Measurements from ENCODE around the gene PHOSPHO2. TPM values are rescaled to one million over a fixed set of nuclear protein-coding genes. Genes with fewer than 3 reads are reported as not detected.
"Not testable (repeated sequence)": the region's sequence is repeated elsewhere in the genome, so short reads cannot be mapped to it uniquely, and the experiment has no call there.

Gene PHOSPHO2
- total RNA-seq, 4 donors from 2014 or later = 1.9 to 4.6 (median 3.3) TPM

GRCh38 chr2:169692718-169693117, 1.6 kb upstream of the PHOSPHO2 start:
- H3K27me3 ChIP-seq = no peaks in the 10 kb centered on the region
- no peaks in the 10 kb centered on the region for H3K36me3 ChIP-seq
- H3K9me3 ChIP-seq = no peaks in the 10 kb centered on the region
- intact Hi-C loops (cut with DNase I) = no loop called here
- no peak for DNase-seq
- H3K4me1 ChIP-seq = peaks cover 4 to 23% (median 4%) of the 10 kb centered on the region in 3 donors
- H3K27ac ChIP-seq = no peak overlapping the region
- 57 to 59% methylated on average over 3 of the region's 3 CpGs for WGBS, 2 donors
- no peak overlapping the region for H3K4me3 ChIP-seq
- TF ChIP-seq POLR2A (IDR thresholded peaks at IDR 0.05) (no peak), CTCF (IDR thresholded peaks at IDR 0.05) (no peak)

- H3K27ac ChIP-seq = peak overlapping the region in 1 of 4 donors; percentile 88
- H3K36me3 ChIP-seq = peaks cover 0 to 2% (median 0%) of the 10 kb centered on the region in 3 donors
- H3K4me3 ChIP-seq = no peak overlapping the region
- TF ChIP-seq CTCF (IDR thresholded peaks at IDR 0.05) (no peak), POLR2A (IDR thresholded peaks at IDR 0.05) (no peak)
- peaks cover 4 to 23% (median 4%) of the 10 kb centered on the region in 3 donors for H3K4me1 ChIP-seq
- H3K9me3 ChIP-seq = no peaks in the 10 kb centered on the region
- intact Hi-C loops (cut with DNase I) = no loop called here
- 6 to 15% methylated on average over 4 of the region's 4 CpGs for WGBS, 2 donors
- no peak for DNase-seq
- no peaks in the 10 kb centered on the region for H3K27me3 ChIP-seq
Measured at GRCh38 chr2:169693360-169693759, 909 bp upstream of the PHOSPHO2 start.

- Histone ChIP-seq H3K4me1 (peaks cover 4 to 23% (median 4%) of the 10 kb centered on the region in 3 donors), H3K9me3 (no peaks in the 10 kb centered on the region), H3K27me3 (no peaks in the 10 kb centered on the region), H3K27ac (peak overlapping the region; percentile 86 to 90 (median 87)), H3K4me3 (peak overlapping the region; percentile 67 to 87 (median 72)), H3K36me3 (peaks cover 0 to 11% (median 0%) of the 10 kb centered on the region in 3 donors)
- intact Hi-C loops (cut with DNase I) = no loop called here
- no peak for TF ChIP-seq CTCF (IDR thresholded peaks at IDR 0.05)
- no peak for TF ChIP-seq POLR2A (IDR thresholded peaks at IDR 0.05)
- no peak for DNase-seq
- 22 to 36% methylated on average over 8 of the region's 8 CpGs for WGBS, 2 donors
Measured at GRCh38 chr2:169694894-169695260, 608 bp downstream of the PHOSPHO2 start.

- intact Hi-C loops (cut with DNase I) = no loop called here
- DNase-seq = no peak
- peaks cover 0 to 17% (median 0%) of the 10 kb centered on the region in 3 donors for H3K36me3 ChIP-seq
- H3K27me3 ChIP-seq = no peaks in the 10 kb centered on the region
- peaks cover 4 to 23% (median 4%) of the 10 kb centered on the region in 3 donors for H3K4me1 ChIP-seq
- no peak overlapping the region for H3K27ac ChIP-seq
- no peak overlapping the region for H3K4me3 ChIP-seq
- no peaks in the 10 kb centered on the region for H3K9me3 ChIP-seq
- TF ChIP-seq CTCF (IDR thresholded peaks at IDR 0.05) (no peak), POLR2A (IDR thresholded peaks at IDR 0.05) (no peak)
Measured at GRCh38 chr2:169696381-169696780, 2.1 kb downstream of the PHOSPHO2 start.

GRCh38 chr2:169699173-169699572, 4.9 kb downstream of the PHOSPHO2 start:
- H3K27ac ChIP-seq; H3K27me3 ChIP-seq; H3K9me3 ChIP-seq; intact Hi-C loops (cut with DNase I); DNase-seq; H3K4me3 ChIP-seq: not testable (repeated sequence)
- WGBS, 2 donors = 76 to 95% methylated on average over 2 of the region's 2 CpGs
- Histone ChIP-seq H3K4me1 (peaks cover 0 to 11% (median 0%) of the 10 kb centered on the region in 3 donors), H3K36me3 (peaks cover 0 to 17% (median 0%) of the 10 kb centered on the region in 3 donors)

- 63 to 70% methylated on average over 3 of the region's 3 CpGs for WGBS, 2 donors
- intact Hi-C loops (cut with DNase I) = no loop called here
- Histone ChIP-seq H3K27ac (no peak overlapping the region), H3K27me3 (no peaks in the 10 kb centered on the region), H3K9me3 (no peaks in the 10 kb centered on the region), H3K4me1 (no peaks in the 10 kb centered on the region), H3K4me3 (no peak overlapping the region), H3K36me3 (peaks cover 0 to 17% (median 0%) of the 10 kb centered on the region in 3 donors)
- TF ChIP-seq POLR2A (IDR thresholded peaks at IDR 0.05) (no peak), CTCF (IDR thresholded peaks at IDR 0.05) (no peak)
- no peak for DNase-seq
Measured at GRCh38 chr2:169702996-169703395, 8.7 kb downstream of the PHOSPHO2 start.

Data from esophagus squamous epithelium (tissue), 5 donors.